Epidermal melanocyte (primary cell): ENCODE data around the gene LXN.
A peak's percentile ranks its signal among the peaks of the same experiment; 100 is the strongest.

Experiments used
- DNase-seq: peaks from one replicate; pipeline ENCODE4 v3.0.0; 2011; ENCODE audit warnings: low spot score; ENCODE audit not compliant: insufficient read length

The LXN gene

DNA sequence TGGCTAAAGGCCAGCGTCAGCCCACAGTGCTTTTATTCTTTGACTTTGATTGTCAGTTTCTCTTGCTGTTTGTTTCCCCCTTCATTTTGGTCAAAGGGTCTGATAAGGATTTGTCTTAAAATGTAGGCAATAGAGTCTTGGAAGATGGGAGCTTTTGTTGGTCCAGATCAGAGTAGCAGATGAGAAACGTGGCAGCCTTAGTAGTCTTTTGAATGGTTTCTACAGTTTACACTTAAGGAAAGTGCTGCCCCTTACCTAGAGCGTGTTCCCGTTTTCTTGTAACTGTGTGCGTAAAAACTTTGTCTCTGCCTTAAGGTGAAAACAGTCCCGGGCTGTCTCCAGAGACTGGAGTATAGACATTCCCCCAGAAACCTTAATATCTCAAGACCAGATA is 630 bp downstream of the LXN start:
- no peak for DNase-seq

- DNase-seq = no peak
Observed at GRCh38 chr3:158668506-158668905, 3.9 kb downstream of the LXN start.

DNA sequence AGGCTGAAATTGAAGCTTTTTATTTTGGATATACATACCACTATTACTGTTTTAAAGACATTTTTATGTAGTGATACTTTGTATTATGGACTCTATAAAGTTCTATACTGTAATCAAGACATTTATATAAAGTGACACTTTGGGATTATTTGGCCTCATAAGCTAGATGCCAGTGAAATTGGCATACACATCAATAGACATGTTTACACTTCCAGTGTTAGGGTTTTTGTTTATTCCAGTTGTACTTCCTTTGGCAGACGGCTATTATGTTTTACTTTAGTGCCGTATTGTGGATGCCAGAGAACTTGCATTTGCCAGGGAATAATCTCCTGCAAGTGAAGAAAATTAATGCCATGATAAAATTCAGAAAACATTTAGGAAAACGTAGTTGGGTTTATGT is 6.0 kb downstream of the LXN start:
- DNase-seq = no peak

GRCh38 chr3:158663832-158664231 is 8.6 kb downstream of the LXN start:
- no peak for DNase-seq

DNA sequence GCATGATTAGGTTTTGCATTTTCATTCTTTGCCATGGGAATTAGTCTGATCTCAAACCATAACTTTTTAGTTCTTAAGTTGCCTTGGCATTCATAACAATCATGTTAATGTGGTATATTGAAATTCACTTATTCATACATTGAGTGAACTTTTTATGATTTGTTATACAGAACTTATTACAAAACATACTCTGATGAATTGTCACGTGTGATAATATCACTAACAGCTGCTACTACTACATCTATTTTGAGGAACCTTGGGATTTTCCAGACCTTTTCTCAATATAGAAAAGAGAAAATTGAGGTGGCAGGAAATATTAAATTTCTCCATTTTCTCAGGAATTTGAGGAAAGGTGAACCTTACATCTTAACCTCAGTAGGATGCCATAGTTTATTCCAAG is 9.2 kb downstream of the LXN start:
- DNase-seq = no peak

DNA sequence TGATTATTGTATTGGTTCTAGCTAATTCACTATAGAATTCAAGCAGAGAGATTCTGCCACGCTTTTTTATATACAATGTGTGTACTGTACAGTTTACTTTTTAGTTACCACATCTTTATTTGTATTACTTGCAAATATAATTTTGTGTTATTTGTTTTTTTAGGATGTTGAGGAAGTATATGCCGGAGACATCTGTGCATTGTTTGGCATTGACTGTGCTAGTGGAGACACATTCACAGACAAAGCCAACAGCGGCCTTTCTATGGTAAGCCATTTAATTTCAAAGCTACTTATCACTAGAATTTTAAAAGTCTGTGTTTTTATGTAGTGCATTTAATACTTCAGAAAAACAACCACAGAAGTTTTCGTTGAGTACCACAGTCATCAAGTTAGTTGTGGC is 11.7 kb downstream of the LXN start:
- DNase-seq = no peak

DNA sequence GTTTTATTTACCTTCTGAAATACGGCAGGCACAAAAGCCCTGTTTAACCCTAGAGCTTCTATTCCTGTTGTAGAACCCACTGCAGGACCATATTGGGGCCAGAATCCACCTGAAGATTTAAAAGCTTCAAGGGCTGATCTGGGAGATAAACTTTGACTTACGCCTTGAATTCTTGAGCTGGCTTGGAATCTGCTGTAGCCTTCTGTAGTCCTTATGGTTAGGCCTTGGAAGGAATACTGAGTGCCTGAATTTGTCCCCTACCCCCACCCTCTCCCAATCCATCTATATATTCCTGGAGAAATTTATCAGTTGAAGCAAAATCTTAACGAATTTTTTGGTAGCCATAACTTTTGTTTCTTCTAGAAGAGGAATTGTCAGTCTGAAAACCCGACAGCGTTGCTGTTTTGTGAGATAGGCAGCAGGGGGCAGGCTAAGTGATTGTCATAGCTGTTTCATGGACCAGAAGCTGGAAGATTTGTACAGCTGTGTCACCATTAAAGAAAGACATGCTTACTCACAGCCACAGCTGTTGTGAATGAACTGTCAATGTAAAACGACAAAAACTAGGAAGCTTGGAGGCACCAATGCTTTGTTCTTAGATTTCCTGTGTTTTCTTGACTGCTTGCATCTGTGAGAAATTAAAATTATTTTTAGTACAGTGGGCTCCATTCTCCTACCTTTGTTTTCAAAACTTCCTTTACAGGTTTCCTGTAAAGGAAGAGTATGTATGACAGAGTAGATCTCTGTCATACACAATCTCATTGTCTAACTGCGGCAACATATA is 12.8 kb downstream of the LXN start:
- peak; percentile 57 for DNase-seq

DNA sequence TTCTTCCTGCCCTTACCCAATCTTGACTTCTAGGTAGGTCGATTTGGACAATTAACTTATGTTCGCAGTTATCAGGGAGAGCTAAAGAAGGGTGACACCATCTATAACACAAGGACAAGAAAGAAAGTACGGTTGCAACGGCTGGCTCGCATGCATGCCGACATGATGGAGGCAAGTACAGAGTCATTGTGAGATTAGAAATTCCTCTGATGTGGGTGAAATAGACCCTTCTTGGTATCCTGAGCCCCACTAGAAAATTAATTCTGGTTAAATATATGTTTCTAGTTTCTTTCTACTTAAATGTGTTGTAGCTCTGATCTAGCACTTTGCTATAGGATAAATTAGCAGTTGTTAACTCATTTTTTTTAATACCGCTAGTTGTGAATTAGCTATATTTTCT is 13.6 kb downstream of the LXN start:
- DNase-seq = no peak

DNA sequence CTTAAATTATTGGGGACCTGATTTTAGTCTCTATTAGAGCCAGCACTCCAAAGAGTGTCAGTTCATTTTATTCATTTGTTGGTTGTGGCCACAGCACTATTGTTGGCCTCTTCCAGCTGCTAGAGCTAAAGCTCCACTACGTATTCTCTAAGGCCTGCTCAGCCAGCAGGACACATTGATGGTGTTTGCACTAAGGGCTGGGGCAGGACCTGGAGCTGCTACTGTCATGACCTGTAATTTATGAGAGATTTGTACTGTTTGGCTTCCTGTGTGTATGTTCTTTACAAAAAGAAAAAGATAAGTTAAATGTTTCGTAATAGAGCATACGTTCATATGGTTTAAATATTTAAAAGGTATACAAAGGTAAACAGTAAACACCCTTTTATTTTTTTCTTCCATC is 20.0 kb downstream of the LXN start:
- DNase-seq = no peak

- DNase-seq = no peak
Observed at GRCh38 chr3:158651192-158651591, 21.3 kb downstream of the LXN start.

DNA sequence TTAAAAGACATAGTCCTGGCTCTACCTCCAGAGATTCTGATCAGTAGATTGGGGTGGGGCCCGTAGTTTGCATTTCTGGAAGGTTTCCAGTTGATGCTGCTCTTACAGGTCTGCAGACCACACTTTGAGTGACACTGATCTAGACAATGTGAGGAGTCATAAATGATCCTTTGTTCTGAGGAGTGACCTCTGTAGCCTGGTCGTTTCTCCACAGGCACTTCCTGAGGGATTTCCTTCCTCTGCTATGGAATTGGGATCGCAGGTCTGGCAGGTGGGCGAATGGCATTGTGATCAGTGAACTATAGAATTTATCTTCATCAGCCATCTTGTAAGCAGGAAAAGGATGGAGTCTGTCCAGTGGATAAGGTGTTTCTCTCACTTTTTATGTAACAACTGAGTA is 22.7 kb downstream of the LXN start:
- no peak for DNase-seq

DNA sequence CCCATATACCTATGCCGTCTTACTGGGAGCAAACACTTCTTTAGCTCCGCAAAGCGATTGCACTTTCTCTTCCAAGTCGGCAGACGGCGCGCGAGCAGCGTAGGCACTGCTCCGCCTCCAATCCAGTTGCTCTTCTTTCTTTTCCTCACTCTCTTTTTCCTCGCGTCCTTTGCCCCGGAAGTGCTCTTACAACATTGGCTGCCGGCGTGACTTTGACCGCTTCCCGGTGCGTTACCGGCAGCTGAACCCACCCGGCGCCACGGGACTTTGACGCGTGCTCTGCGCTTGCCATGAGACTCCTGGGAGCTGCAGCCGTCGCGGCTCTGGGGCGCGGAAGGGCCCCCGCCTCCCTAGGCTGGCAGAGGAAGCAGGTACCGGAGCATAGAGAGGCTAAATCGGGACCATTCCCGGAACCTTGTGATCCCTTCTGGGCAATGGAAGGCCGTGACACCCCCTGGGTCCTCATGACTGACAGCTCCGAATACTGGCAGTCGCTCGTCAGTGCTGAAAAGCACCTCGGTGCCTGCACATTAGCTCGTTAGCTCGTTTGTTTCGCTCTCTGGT is 28.0 kb downstream of the LXN start, which contains the start of gene GFM1:
GFM1 (plus strand) TSS at position 183 of the 564 bp plus-strand sequence; CDS start at position 291, 108 bp downstream.
- peak; percentile 82 for DNase-seq

- DNase-seq = no peak
Observed at GRCh38 chr3:158642474-158643210, 29.8 kb downstream of the LXN start.

DNA sequence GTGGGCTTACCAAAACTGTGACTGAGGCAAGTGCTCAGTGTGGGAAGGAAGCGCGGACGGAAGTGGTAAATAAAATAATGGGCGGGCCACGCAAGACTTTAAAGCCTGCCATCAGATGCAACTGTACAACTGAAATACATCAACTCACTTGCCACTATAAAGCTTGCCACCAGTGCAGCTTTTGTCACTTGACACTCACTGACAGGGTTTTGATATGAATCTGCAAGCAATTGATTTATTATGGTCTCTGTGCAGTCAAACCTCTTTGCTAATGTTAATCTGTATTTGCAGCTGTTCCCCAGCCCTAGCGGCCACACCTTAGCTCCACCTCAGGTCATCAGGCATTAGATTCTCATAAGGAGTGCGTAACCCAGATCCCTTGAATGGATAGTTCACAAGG is 30.4 kb downstream of the LXN start:
- no peak for DNase-seq

DNA sequence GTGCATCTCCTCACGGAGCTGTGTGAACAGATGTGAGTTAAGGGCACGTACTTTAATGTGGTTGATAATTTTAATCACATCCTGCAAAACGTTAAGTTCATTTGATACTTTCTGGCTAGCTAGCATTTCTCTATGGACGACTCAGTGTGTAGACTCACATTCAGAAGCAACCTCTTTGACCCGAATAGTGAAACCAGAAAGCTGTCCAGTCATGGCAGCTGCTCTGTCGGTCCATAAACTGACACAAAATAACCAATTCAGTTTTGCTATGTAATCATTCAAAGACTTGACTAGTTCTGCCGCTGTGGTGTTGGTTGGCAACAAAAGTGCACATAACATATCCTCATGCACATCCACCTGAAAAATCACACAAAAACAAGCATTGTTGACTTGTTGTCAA is 31.8 kb downstream of the LXN start:
- no peak for DNase-seq

DNA sequence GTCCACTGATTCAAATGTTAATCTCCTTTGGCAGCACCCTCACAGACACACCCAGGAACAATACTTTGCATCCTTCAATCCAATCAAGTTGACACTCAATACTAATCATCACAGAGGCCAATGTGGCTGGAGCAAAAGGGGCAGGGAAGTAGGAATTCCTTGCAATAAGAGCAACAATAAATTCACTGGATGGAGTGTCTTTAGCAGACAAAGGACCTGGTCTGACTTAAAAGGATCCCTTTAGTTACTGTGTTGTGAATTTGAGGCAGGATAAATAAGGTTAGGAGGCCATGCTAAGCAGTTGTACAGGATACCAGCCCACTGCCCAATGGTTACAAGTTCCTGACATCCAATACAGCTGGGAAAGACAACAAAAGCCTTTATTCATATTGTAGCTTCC is 40.5 kb downstream of the LXN start:
- no peak for DNase-seq

DNA sequence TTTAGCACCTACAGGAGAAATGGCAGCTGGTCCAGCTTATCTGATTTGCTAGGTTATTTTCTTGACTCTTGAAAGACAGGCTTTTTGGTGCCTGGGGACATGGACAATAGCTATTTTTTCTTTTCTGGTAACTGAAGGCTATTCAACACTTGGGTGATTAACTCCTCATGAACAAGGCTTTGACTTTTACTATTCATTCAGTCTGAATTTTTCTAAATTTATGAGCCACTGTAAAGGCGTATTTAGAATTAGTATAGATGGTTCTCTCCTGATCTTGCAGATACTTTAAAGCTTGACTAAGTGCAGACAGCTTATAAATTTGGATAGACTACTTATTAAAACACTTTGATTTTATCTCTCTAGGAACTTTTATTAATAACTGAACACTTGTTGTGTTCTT is 46.6 kb downstream of the LXN start:
- DNase-seq = no peak

DNA sequence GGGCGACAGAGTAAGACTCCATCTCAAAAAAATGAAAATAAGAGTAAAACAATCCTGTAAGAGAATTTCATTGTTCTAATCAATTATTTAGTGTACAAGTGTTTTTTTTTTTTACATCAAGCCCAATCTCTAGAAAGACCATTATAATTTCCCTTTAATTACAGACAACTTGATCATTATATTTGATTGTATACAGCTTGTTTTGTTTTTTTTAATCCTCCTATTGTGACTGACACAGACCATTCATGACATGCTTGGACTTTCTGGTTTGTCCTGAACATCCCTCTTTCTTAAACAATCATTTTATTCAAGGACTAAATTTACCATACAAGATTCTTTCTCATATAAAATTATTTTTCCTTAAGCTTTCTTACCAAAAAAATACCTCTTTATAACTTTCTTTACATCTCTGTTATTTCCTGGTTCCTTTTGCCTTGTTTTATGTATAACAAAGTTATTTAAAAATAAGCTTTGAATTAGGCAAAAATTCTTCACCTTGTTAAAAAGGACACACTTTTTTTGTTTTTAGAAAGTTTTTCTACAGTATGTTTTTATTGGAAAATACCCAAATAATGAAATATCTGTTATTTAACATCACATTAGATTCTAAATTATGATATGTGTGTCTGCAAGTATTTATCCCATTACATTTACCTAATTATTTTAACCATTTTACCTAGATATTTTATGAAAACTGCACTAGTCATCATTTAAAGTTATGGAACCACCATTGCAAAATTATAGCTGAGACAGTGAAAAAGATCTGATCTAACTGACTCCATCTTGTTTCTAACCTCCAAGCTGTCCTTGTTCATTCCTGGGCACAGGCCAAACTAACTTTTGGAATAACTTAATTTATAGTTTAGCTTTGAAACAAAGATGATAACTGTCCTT is 54.2 kb downstream of the LXN start:
- no peak for DNase-seq
